COR-L47 (cell line): ENCODE results near the gene ZBTB45.

Experiments used
- DNase-seq: peaks from one replicate; lab custom pipeline; 2025; lab: John Stamatoyannopoulos, UW

The ZBTB45 gene

GRCh38 chr19:58538257-58539168 lies 18.9 kb upstream of the ZBTB45 start:
- DNase-seq = peak; percentile 86

GRCh38 chr19:58536852-58537798 lies 17.5 kb upstream of the ZBTB45 start:
- DNase-seq = no peak

- DNase-seq = no peak
These were observed 16.2 kb upstream of the ZBTB45 start for GRCh38 chr19:58535857-58536256.

- DNase-seq = no peak
These were observed 11.6 kb upstream of the ZBTB45 start for GRCh38 chr19:58531034-58531840.

- no peak for DNase-seq
These were observed 9.8 kb upstream of the ZBTB45 start for GRCh38 chr19:58529405-58529804.

GRCh38 chr19:58522709-58523108 lies 3.1 kb upstream of the ZBTB45 start:
- DNase-seq = no peak

GRCh38 chr19:58521651-58522050 lies 2.0 kb upstream of the ZBTB45 start:
- no peak for DNase-seq

- DNase-seq = no peak
These were observed 618 bp upstream of the ZBTB45 start for GRCh38 chr19:58520257-58520599.

- DNase-seq = peak; percentile 70
These were observed 589 bp downstream of the ZBTB45 start for GRCh38 chr19:58519087-58519354.

GRCh38 chr19:58518256-58519086 lies 1.1 kb downstream of the ZBTB45 start:
- no peak for DNase-seq

- DNase-seq = no peak
These were observed 2.4 kb downstream of the ZBTB45 start for GRCh38 chr19:58516964-58517833.

GRCh38 chr19:58516246-58516836 lies 3.3 kb downstream of the ZBTB45 start:
- no peak for DNase-seq

- no peak for DNase-seq
These were observed 4.4 kb downstream of the ZBTB45 start for GRCh38 chr19:58515259-58515658.

- no peak for DNase-seq
These were observed 5.0 kb downstream of the ZBTB45 start for GRCh38 chr19:58514564-58515022.

- DNase-seq = peak; percentile 94
These were observed 5.7 kb downstream of the ZBTB45 start for GRCh38 chr19:58513694-58514563.

GRCh38 chr19:58513213-58513693 lies 6.4 kb downstream of the ZBTB45 start:
- no peak for DNase-seq

GRCh38 chr19:58511353-58512208 lies 8.0 kb downstream of the ZBTB45 start, which contains the start of gene SLC27A5:
Gene SLC27A5, minus strand, starts transcription at chr19:58511992. Its CDS starts 37 bp downstream, at chr19:58511955.
- no peak for DNase-seq
